Measurements from ENCODE around the gene PHLDA2.
A peak's percentile ranks its signal among the peaks of the same experiment; 100 is the strongest.

Gene PHLDA2

GRCh38 chr11:2886191-2886894 is 42.9 kb downstream of the PHLDA2 start:
- TF ChIP-seq, protein P1, sequence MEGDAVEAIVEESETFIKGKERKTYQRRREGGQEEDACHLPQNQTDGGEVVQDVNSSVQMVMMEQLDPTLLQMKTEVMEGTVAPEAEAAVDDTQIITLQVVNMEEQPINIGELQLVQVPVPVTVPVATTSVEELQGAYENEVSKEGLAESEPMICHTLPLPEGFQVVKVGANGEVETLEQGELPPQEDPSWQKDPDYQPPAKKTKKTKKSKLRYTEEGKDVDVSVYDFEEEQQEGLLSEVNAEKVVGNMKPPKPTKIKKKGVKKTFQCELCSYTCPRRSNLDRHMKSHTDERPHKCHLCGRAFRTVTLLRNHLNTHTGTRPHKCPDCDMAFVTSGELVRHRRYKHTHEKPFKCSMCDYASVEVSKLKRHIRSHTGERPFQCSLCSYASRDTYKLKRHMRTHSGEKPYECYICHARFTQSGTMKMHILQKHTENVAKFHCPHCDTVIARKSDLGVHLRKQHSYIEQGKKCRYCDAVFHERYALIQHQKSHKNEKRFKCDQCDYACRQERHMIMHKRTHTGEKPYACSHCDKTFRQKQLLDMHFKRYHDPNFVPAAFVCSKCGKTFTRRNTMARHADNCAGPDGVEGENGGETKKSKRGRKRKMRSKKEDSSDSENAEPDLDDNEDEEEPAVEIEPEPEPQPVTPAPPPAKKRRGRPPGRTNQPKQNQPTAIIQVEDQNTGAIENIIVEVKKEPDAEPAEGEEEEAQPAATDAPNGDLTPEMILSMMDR (IDR thresholded peaks at IDR 0.05; ENCODE audit: extremely low read depth, insufficient read depth, missing control alignments): peak; percentile 13
- in situ Hi-C loops (cut with MboI; ENCODE audit: low pct_unique_long_range_greater_than_20kb, low sequenced_read_pairs, unreplicated experiment): no loop called here
- no peak for DNase-seq (ENCODE audit: low spot score)

DNA sequence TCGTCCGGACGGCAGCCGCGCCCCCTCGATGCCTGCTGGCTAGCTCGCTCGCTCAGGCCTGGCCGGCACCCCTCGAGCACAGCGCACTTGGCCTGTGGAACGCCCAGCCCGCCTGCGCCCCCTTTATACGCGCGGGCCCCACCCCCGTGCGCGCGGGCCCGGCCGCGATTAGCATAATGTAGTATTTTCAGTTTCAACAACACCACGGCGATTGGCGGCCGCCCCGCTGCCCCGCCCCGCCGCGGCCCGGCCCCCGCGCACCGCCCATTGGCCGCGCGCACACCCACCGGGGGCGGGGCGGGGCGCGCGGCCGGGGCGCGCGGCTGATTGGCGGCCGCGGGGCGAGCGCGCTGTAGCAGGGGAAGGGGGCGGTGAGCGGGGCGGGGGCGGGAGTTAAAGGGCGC is 43.5 kb downstream of the PHLDA2 start, which contains the start of gene CDKN1C:
Gene CDKN1C (minus strand): TSS at position 98 of the 404 bp plus-strand sequence. CDS start 319 bp downstream, outside the sequence.
- in situ Hi-C loops (cut with MboI; ENCODE audit: low pct_unique_long_range_greater_than_20kb, low sequenced_read_pairs, unreplicated experiment): no loop called here
- peak; percentile 98 for DNase-seq (ENCODE audit: low spot score)
- TF ChIP-seq, protein P1 (IDR thresholded peaks at IDR 0.05; ENCODE audit: extremely low read depth, insufficient read depth, missing control alignments): no peak

- peak; percentile 73 for DNase-seq (ENCODE audit: low spot score)
- TF ChIP-seq, protein P1 (IDR thresholded peaks at IDR 0.05; ENCODE audit: extremely low read depth, insufficient read depth, missing control alignments): peak; percentile 36
- in situ Hi-C loops (cut with MboI; ENCODE audit: low pct_unique_long_range_greater_than_20kb, low sequenced_read_pairs, unreplicated experiment): no loop called here
These were observed 44.1 kb downstream of the PHLDA2 start for GRCh38 chr11:2885017-2885677.

GRCh38 chr11:2883979-2884815 is 45.0 kb downstream of the PHLDA2 start:
- in situ Hi-C loops (cut with MboI; ENCODE audit: low pct_unique_long_range_greater_than_20kb, low sequenced_read_pairs, unreplicated experiment): no loop called here
- TF ChIP-seq, protein P1 (IDR thresholded peaks at IDR 0.05; ENCODE audit: extremely low read depth, insufficient read depth, missing control alignments): no peak
- no peak for DNase-seq (ENCODE audit: low spot score)

DNA sequence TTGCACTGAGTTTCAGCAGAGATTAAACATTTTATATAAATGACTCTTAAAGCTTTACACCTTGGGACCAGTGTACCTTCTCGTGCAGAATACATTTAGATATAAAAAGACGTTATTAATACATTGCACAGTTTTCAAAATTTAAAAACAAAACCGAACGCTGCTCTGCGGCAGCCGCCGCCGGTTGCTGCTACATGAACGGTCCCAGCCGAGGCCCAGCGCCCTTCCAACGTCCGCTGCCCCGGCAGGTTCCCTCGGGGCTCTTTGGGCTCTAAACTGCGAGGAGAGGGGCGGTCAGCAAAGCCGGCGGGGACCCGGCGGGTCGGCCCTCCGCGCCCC is 45.6 kb downstream of the PHLDA2 start:
- in situ Hi-C loops (cut with MboI; ENCODE audit: low pct_unique_long_range_greater_than_20kb, low sequenced_read_pairs, unreplicated experiment): no loop called here
- TF ChIP-seq, protein P1 (IDR thresholded peaks at IDR 0.05; ENCODE audit: extremely low read depth, insufficient read depth, missing control alignments): no peak
- no peak for DNase-seq (ENCODE audit: low spot score)

DNA sequence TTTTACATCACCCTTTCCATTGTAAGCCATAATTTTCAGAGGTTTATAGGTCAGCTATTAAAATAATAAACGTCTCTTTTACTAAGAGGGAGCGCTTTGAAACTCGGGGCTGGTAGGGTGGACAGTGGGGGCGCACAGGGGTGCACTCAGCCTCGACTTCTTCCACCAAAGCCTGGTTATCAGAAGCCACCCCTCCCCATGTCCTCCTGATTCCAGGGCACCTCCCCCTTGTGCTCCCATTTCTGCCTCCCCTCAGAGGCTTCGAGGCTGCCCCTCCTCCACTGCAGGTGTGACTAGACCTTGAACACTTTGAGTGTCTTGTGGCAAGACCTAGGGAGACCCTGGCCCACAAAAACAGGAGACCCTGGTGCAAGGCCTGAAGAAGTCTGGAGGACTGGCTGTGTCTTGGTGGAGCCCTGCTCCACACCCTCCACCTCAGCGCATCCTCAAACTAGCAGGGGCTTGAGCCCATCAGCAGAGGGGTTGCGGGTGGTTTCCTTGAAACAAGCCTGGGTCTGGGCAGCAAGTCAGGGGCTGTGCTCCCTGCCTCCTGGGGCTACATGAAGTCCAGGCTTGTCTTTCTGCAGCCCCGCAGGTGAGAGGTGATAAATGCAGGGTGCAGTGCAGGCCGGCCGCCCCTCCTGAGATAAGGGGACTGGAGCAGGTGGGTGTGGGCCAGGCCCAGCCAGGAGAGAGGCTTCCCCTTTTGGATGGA is 46.7 kb downstream of the PHLDA2 start:
- TF ChIP-seq, protein P1 (IDR thresholded peaks at IDR 0.05; ENCODE audit: extremely low read depth, insufficient read depth, missing control alignments): no peak
- in situ Hi-C loops (cut with MboI; ENCODE audit: low pct_unique_long_range_greater_than_20kb, low sequenced_read_pairs, unreplicated experiment): no loop called here
- DNase-seq (ENCODE audit: low spot score): no peak
